ENCODE results near the gene RANBP1. TPM values are rescaled to one million over a fixed set of nuclear protein-coding genes. Genes with fewer than 3 reads are reported as not detected.
"Not testable (repeated sequence)": the region's sequence is repeated elsewhere in the genome, so short reads cannot be mapped to it uniquely, and the experiment has no call there.

RANBP1 gene
- total RNA-seq (67.2 TPM), polyA plus RNA-seq (10 to 100 TPM; 80.7 to 93.9 (median 90.2) TPM)

DNA sequence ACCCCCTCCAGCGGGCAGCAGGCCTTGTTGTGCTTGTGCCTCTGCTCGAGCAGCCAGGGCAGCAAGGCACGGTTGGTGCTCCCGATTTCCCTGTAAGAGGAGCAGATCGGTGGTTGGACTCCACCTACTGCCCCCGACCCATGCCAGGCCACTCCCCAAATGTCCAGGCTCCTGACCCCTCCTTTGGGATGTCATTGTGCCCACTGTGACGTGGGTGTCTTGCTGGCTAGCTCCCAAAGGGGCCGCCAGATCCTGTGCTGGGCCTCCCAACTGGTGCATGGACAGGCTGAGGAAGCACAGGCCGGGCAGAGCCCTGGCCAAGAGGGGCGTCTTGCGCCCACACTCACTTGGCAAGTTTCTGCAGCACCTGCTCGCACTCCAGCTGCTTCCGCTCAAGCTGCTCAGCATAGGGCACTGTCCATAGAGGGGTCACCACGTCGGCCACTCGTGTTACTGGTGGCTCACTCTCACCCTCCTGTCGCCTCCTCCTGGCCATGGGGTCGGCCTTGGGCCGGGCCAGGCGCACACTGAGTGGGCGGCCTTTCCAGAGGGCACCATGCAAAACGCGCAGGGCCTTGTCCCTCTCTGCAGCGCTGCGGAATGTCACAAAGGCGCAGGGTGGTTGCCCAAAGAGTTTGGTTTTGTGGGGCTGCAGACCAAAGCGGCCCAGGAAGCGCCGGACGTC, at the start of gene RANBP1:
Gene RANBP1 (plus strand): TSS at position 414 of the 685 bp plus-strand sequence. CDS start 81 bp downstream, at position 495.
- H3K9me3 Mint-ChIP-seq: peaks cover 0 to 2% (median 0%) of the 10 kb centered on the region in 7 donors
- peak within 1 kb of the TSS; percentile 81 to 95 (median 95) for H3K27ac Mint-ChIP-seq
- H3K4me1 Mint-ChIP-seq: peaks cover 0 to 56% (median 28%) of the 10 kb centered on the region in 4 donors
- H3K27me3 Mint-ChIP-seq: no peaks in the 10 kb centered on the region
- H3K27me3 ChIP-seq (ENCODE audit: control insufficient read depth, insufficient read depth, low read length): no peaks in the 10 kb centered on the region
- DNase-seq (no peak), ATAC-seq (ENCODE audit: low read depth in 2 of 2) (no peak)
- H3K4me3 ChIP-seq (ENCODE audit: low read depth, low read length): peak within 1 kb of the TSS; percentile 55
- peaks cover 34% of the 10 kb centered on the region for H3K36me3 ChIP-seq (ENCODE audit: control insufficient read depth, insufficient read depth, low read length)
- H3K9me3 ChIP-seq (ENCODE audit: control insufficient read depth in 2 of 2, low read length in 2 of 2): no peaks in the 10 kb centered on the region
- peaks cover 52% of the 10 kb centered on the region for H3K4me1 ChIP-seq (ENCODE audit: control insufficient read depth, insufficient read depth, low read length, poor library complexity, severe bottlenecking)
- peaks cover 5% of the 10 kb centered on the region for H3K36me3 Mint-ChIP-seq
- H3K27ac ChIP-seq (ENCODE audit: insufficient read depth, low read length, poor library complexity, severe bottlenecking): peak within 1 kb of the TSS; percentile 84
- peak within 1 kb of the TSS; percentile 90 to 95 (median 92) for H3K4me3 Mint-ChIP-seq

DNA sequence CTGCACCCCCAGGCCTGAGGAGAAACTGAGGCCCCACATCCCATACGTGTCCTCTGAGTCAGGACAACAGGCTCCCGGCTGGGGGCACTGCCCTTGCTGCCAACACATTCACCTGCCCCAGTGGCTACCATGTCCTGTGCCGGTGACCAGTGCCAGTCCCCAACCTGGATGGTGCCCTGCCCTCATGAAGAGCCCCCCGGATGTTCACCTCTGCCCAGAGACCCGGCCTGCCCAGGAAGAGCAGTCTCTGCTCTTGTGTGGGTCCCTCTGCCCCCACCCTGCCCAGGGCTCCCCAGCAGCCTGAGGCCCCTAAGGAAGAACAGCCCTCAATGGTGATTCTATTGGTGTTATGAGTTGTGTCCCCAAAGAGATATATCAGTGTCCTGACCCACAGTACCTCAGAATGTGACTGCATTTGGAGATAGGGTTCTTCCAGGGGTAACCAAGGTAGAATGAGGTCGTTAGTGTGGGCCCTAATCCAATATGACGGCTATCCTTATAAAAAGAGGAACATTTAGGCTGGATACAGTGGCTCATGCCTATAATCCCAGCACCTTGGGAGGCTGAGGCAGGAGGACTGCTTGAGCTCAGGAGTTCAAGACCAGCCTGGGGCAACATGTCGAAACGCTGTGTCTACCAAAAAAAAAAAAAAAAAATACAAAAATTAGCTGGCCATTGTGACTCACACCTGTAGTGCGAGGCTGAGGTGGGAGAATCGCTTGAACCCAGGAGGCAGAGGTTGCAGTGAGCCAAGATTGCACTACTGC, 49.1 kb upstream of the RANBP1 start:
- no peaks in the 10 kb centered on the region for H3K27me3 ChIP-seq (ENCODE audit: control insufficient read depth, insufficient read depth, low read length)
- Mint-ChIP-seq H3K4me1 (no peaks in the 10 kb centered on the region), H3K27me3 (no peaks in the 10 kb centered on the region), H3K9me3 (no peaks in the 10 kb centered on the region), H3K36me3 (peaks cover 7% of the 10 kb centered on the region), H3K4me3 (peak overlapping the region in 1 of 4 donors; percentile 58), H3K27ac (no peak overlapping the region)
- peaks cover 23% of the 10 kb centered on the region for H3K36me3 ChIP-seq (ENCODE audit: control insufficient read depth, insufficient read depth, low read length)
- H3K4me1 ChIP-seq (ENCODE audit: control insufficient read depth, insufficient read depth, low read length, poor library complexity, severe bottlenecking): no peaks in the 10 kb centered on the region
- no peak for DNase-seq
- no peak overlapping the region for H3K27ac ChIP-seq (ENCODE audit: insufficient read depth, low read length, poor library complexity, severe bottlenecking)
- ATAC-seq (ENCODE audit: low read depth in 2 of 2): no peak
- H3K4me3 ChIP-seq (ENCODE audit: low read depth, low read length): no peak overlapping the region
- H3K9me3 ChIP-seq (ENCODE audit: control insufficient read depth in 2 of 2, low read length in 2 of 2): no peaks in the 10 kb centered on the region

DNA sequence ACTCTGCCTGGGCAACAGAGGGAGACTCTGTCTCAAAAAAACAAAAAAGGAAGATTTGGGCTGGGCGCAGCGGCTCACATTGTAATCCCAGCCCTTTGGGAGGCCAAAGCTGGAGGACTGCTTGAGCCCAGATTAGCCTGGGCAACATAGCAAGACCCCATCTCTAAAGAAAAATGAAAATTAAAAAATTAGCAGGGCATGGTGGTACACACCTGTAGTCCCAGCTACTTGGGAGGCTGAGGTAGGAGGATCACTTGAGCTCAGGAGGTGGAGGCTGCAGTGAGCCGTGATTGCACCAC, 48.6 kb upstream of the RANBP1 start:
- not testable (repeated sequence) for H3K27ac Mint-ChIP-seq; H3K36me3 Mint-ChIP-seq; DNase-seq; ATAC-seq (ENCODE audit: low read depth in 2 of 2); H3K27me3 ChIP-seq (ENCODE audit: control insufficient read depth, insufficient read depth, low read length); H3K4me3 ChIP-seq (ENCODE audit: low read depth, low read length); H3K9me3 Mint-ChIP-seq; H3K4me3 Mint-ChIP-seq; H3K4me1 Mint-ChIP-seq; H3K27ac ChIP-seq (ENCODE audit: insufficient read depth, low read length, poor library complexity, severe bottlenecking); H3K27me3 Mint-ChIP-seq; H3K4me1 ChIP-seq (ENCODE audit: control insufficient read depth, insufficient read depth, low read length, poor library complexity, severe bottlenecking); H3K9me3 ChIP-seq (ENCODE audit: control insufficient read depth in 2 of 2, low read length in 2 of 2)
- peaks cover 17% of the 10 kb centered on the region for H3K36me3 ChIP-seq (ENCODE audit: control insufficient read depth, insufficient read depth, low read length)

DNA sequence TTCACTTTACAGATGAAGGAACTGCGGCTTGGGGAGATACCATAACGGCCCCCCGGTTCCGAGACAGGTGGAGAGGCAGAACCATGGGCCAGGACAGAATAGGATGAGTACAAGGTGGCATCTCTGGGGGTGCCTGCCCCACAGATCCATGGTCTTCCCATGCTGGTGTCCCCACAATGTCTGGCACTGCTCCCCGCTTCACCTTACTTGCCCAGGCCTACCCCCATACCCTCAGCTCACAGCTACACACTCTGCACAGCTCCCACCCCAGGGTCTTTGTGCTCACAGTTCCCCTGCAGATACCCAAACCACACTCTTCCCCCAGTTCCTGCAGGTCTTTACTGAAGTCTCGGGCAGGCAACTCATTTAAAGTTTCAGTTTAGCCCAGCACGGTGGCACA, 47.3 kb upstream of the RANBP1 start:
- H3K27me3 Mint-ChIP-seq: no peaks in the 10 kb centered on the region
- H3K9me3 Mint-ChIP-seq: no peaks in the 10 kb centered on the region
- H3K27ac Mint-ChIP-seq: peak overlapping the region in 1 of 3 donors; percentile 42
- no peak for ATAC-seq (ENCODE audit: low read depth in 2 of 2)
- no peaks in the 10 kb centered on the region for H3K4me1 Mint-ChIP-seq
- no peaks in the 10 kb centered on the region for H3K9me3 ChIP-seq (ENCODE audit: control insufficient read depth in 2 of 2, low read length in 2 of 2)
- H3K36me3 Mint-ChIP-seq: peaks cover 2% of the 10 kb centered on the region
- peaks cover 10% of the 10 kb centered on the region for H3K36me3 ChIP-seq (ENCODE audit: control insufficient read depth, insufficient read depth, low read length)
- no peak overlapping the region for H3K27ac ChIP-seq (ENCODE audit: insufficient read depth, low read length, poor library complexity, severe bottlenecking)
- H3K27me3 ChIP-seq (ENCODE audit: control insufficient read depth, insufficient read depth, low read length): no peaks in the 10 kb centered on the region
- H3K4me3 ChIP-seq (ENCODE audit: low read depth, low read length): no peak overlapping the region
- no peak overlapping the region for H3K4me3 Mint-ChIP-seq
- no peak for DNase-seq
- no peaks in the 10 kb centered on the region for H3K4me1 ChIP-seq (ENCODE audit: control insufficient read depth, insufficient read depth, low read length, poor library complexity, severe bottlenecking)

GRCh38 chr22:20069331-20070042, 46.4 kb upstream of the RANBP1 start:
- ATAC-seq (ENCODE audit: low read depth in 2 of 2) (no peak), DNase-seq (no peak)
- no peak overlapping the region for H3K4me3 ChIP-seq (ENCODE audit: low read depth, low read length)

DNA sequence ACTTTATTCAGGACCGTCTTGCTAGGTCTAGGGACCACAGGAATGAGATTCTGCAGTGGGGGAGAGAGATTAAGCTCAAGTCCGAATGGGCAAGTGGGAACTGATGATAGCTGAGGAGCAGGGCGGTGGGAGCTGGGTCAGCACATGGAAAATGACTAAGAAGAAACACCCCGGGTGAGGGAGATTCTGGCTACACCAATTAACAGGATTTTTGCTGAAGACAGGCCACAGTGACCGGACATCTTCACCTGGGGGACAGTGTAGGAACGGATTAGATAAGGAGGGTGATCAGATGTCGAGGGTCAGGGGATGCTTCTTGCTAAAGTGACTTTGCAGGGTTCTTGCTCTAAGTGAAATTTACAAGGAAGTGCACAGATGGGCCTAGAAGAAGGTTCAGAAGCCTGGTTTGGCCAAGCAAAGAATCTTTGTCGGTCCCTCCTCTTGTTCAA, 44.4 kb upstream of the RANBP1 start:
- no peaks in the 10 kb centered on the region for H3K36me3 ChIP-seq (ENCODE audit: control insufficient read depth, insufficient read depth, low read length)
- no peak overlapping the region for H3K27ac Mint-ChIP-seq
- H3K4me1 Mint-ChIP-seq: no peaks in the 10 kb centered on the region
- H3K36me3 Mint-ChIP-seq: no peaks in the 10 kb centered on the region
- ATAC-seq (ENCODE audit: low read depth in 2 of 2) (no peak), DNase-seq (no peak)
- no peaks in the 10 kb centered on the region for H3K27me3 ChIP-seq (ENCODE audit: control insufficient read depth, insufficient read depth, low read length)
- H3K4me3 ChIP-seq (ENCODE audit: low read depth, low read length): no peak overlapping the region
- no peaks in the 10 kb centered on the region for H3K9me3 Mint-ChIP-seq
- H3K9me3 ChIP-seq (ENCODE audit: control insufficient read depth in 2 of 2, low read length in 2 of 2): no peaks in the 10 kb centered on the region
- no peak overlapping the region for H3K4me3 Mint-ChIP-seq
- H3K27ac ChIP-seq (ENCODE audit: insufficient read depth, low read length, poor library complexity, severe bottlenecking): no peak overlapping the region
- no peaks in the 10 kb centered on the region for H3K27me3 Mint-ChIP-seq
- H3K4me1 ChIP-seq (ENCODE audit: control insufficient read depth, insufficient read depth, low read length, poor library complexity, severe bottlenecking): no peaks in the 10 kb centered on the region

More at GRCh38 chr22:20069331-20070042, 46.4 kb upstream of the RANBP1 start:
- H3K9me3 ChIP-seq (ENCODE audit: control insufficient read depth in 2 of 2, low read length in 2 of 2): no peaks in the 10 kb centered on the region
- no peak overlapping the region for H3K4me3 Mint-ChIP-seq
- no peaks in the 10 kb centered on the region for H3K27me3 ChIP-seq (ENCODE audit: control insufficient read depth, insufficient read depth, low read length)
- H3K9me3 Mint-ChIP-seq: no peaks in the 10 kb centered on the region
- H3K4me1 Mint-ChIP-seq: no peaks in the 10 kb centered on the region
- H3K36me3 ChIP-seq (ENCODE audit: control insufficient read depth, insufficient read depth, low read length): peaks cover 3% of the 10 kb centered on the region
- peaks cover 2% of the 10 kb centered on the region for H3K36me3 Mint-ChIP-seq
- peak overlapping the region in 1 of 3 donors; percentile 12 for H3K27ac Mint-ChIP-seq
- no peak overlapping the region for H3K27ac ChIP-seq (ENCODE audit: insufficient read depth, low read length, poor library complexity, severe bottlenecking)
- no peaks in the 10 kb centered on the region for H3K4me1 ChIP-seq (ENCODE audit: control insufficient read depth, insufficient read depth, low read length, poor library complexity, severe bottlenecking)
- H3K27me3 Mint-ChIP-seq: no peaks in the 10 kb centered on the region

- Mint-ChIP-seq H3K4me3 (peak overlapping the region in 3 of 4 donors; percentile 11 to 54 (median 54)), H3K27ac (no peak overlapping the region), H3K36me3 (no peaks in the 10 kb centered on the region), H3K4me1 (peaks cover 0 to 15% (median 8%) of the 10 kb centered on the region in 4 donors), H3K9me3 (no peaks in the 10 kb centered on the region), H3K27me3 (no peaks in the 10 kb centered on the region)
- Histone ChIP-seq H3K36me3 (ENCODE audit: control insufficient read depth, insufficient read depth, low read length) (no peaks in the 10 kb centered on the region), H3K9me3 (ENCODE audit: control insufficient read depth in 2 of 2, low read length in 2 of 2) (no peaks in the 10 kb centered on the region), H3K4me3 (ENCODE audit: low read depth, low read length) (no peak overlapping the region), H3K27ac (ENCODE audit: insufficient read depth, low read length, poor library complexity, severe bottlenecking) (no peak overlapping the region), H3K27me3 (ENCODE audit: control insufficient read depth, insufficient read depth, low read length) (no peaks in the 10 kb centered on the region), H3K4me1 (ENCODE audit: control insufficient read depth, insufficient read depth, low read length, poor library complexity, severe bottlenecking) (peaks cover 13% of the 10 kb centered on the region)
- DNase-seq (no peak), ATAC-seq (ENCODE audit: low read depth in 2 of 2) (no peak)
Measured at GRCh38 chr22:20076627-20077172, 39.2 kb upstream of the RANBP1 start.

Measured in CD4-positive, CD25-positive, alpha-beta regulatory T cell (primary cell).